ENCODE results near the gene CRYBG2. TPM values are rescaled to one million over a fixed set of nuclear protein-coding genes. Genes with fewer than 3 reads are reported as not detected.

CRYBG2 gene
- total and polyA plus RNA-seq, 3 donors from 2014 or later = 4.9 to 12.9 (median 5.6) TPM

DNA sequence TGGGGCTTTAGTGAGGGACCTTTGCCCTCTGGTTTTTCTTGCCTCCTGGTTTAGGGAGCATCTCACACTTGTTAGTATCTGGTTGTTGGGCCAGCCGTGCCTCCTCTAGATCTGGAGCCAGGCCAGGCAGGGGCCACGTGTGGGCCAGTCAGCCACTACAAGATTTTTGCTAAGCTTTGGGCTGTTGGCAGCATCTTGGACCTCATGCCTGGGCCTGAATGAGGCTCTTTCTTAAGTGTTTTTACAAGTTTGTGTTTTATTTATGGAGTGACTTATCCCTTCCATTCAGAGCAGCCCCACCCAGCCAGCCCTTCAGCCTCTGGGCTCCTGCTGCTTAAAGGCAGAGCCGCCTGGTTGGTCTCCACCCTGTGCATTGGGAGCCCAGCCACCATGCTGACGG is 75.6 kb downstream of the CRYBG2 start:
- Histone ChIP-seq H3K4me3 (no peak overlapping the region), H3K4me1 (peaks cover 45% of the 10 kb centered on the region), H3K27ac (peak overlapping the region in 1 of 2 donors; percentile 87), H3K36me3 (ENCODE audit: low read depth, missing control alignments) (no peaks in the 10 kb centered on the region), H3K9me3 (no peaks in the 10 kb centered on the region), H3K27me3 (no peaks in the 10 kb centered on the region)
- TF ChIP-seq POLR2A (IDR thresholded peaks at IDR 0.05) = no peak
- TF ChIP-seq, protein P1, sequence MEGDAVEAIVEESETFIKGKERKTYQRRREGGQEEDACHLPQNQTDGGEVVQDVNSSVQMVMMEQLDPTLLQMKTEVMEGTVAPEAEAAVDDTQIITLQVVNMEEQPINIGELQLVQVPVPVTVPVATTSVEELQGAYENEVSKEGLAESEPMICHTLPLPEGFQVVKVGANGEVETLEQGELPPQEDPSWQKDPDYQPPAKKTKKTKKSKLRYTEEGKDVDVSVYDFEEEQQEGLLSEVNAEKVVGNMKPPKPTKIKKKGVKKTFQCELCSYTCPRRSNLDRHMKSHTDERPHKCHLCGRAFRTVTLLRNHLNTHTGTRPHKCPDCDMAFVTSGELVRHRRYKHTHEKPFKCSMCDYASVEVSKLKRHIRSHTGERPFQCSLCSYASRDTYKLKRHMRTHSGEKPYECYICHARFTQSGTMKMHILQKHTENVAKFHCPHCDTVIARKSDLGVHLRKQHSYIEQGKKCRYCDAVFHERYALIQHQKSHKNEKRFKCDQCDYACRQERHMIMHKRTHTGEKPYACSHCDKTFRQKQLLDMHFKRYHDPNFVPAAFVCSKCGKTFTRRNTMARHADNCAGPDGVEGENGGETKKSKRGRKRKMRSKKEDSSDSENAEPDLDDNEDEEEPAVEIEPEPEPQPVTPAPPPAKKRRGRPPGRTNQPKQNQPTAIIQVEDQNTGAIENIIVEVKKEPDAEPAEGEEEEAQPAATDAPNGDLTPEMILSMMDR (IDR thresholded peaks at IDR 0.05) = no peak
- DNase-seq = no peak
- intact Hi-C loops (cut with DNase I; ENCODE audit: low total_unique reads) = loop anchor here (10.0 kb wide), 1 partner anchor 46 kb away; no protein-coding TSS in a partner anchor
- 70 to 74% methylated on average over 4 of the region's 4 CpGs for WGBS, 2 donors

DNA sequence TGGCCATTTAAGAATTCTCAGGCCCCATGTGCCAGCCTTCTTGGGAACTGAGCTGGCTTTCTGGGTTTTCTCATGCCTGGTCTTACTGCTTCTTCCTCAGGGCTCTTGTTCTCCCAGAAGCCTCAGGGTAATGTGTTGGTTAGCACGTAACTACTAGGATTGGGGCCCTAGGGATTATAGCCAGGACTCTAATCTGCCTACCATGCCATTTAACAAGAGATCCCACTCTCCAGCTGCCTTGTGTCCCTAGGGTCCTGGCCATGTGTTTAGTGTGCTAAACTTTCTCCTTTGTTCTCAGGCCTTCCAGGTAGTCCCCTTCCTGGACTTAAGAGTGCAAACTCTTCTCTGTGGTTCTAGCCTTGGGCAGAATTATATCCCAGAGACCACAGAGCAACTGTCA is 76.2 kb downstream of the CRYBG2 start:
- Histone ChIP-seq H3K4me1 (peaks cover 39% of the 10 kb centered on the region), H3K9me3 (no peaks in the 10 kb centered on the region), H3K36me3 (ENCODE audit: low read depth, missing control alignments) (no peaks in the 10 kb centered on the region), H3K4me3 (no peak overlapping the region), H3K27me3 (no peaks in the 10 kb centered on the region), H3K27ac (peak overlapping the region in 1 of 2 donors; percentile 87)
- intact Hi-C loops (cut with DNase I; ENCODE audit: low total_unique reads) = loop anchor here (10.0 kb wide), 1 partner anchor 47 kb away; no protein-coding TSS in a partner anchor
- no peak for DNase-seq
- 80 to 90% methylated on average over 1 of the region's 1 CpG for WGBS, 2 donors
- TF ChIP-seq, protein P1 (IDR thresholded peaks at IDR 0.05) = no peak
- TF ChIP-seq POLR2A (IDR thresholded peaks at IDR 0.05) = no peak

DNA sequence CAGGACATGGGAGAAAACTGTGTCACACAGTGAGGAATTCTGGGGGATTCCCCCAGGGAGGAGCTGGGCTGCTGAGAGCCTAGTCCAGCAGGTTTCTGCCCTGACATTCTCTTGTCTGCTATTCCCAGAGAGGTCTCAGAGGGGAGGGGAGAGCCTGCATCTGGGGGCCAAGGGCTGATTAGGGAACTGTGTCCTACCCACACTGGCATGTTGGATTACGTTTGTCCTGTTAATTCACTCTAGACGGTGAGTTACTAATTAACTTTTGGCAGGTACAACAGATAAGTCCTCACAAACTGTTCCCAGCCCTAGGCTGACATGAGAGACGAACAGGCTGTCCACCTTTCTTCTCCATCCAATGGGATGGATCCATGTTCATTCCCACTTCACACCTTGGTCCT is 76.7 kb downstream of the CRYBG2 start:
- Histone ChIP-seq H3K27me3 (no peaks in the 10 kb centered on the region), H3K4me1 (peaks cover 35% of the 10 kb centered on the region), H3K4me3 (no peak overlapping the region), H3K9me3 (no peaks in the 10 kb centered on the region), H3K27ac (peak overlapping the region in 1 of 2 donors; percentile 87), H3K36me3 (ENCODE audit: low read depth, missing control alignments) (no peaks in the 10 kb centered on the region)
- DNase-seq = no peak
- WGBS, 2 donors = 73 to 85% methylated on average over 3 of the region's 3 CpGs
- TF ChIP-seq POLR2A (IDR thresholded peaks at IDR 0.05) = no peak
- TF ChIP-seq, protein P1 (IDR thresholded peaks at IDR 0.05) = no peak
- intact Hi-C loops (cut with DNase I; ENCODE audit: low total_unique reads) = loop anchor here (10.0 kb wide), 1 partner anchor 48 kb away; no protein-coding TSS in a partner anchor

DNA sequence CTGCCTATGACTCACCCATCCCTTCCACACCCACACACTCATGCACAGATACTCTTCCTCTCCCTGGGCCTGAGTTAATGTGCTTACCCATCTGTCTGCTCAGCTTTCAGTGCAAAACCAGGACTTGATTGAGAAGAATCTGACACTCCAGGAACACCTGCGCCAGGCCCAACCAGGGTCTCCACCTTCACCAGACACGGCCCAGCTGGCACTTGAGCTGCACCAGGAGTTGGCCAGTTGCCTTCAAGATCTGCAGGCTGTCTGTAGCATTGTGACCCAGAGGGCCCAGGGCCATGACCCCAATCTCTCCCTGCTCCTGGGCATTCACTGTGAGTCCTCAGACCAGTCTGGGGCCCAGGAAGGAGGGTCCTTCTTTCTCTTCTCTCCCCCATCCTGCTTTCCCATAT is 77.5 kb downstream of the CRYBG2 start:
- WGBS, 2 donors = 94 to 95% methylated on average over 2 of the region's 2 CpGs
- Histone ChIP-seq H3K4me1 (peaks cover 31% of the 10 kb centered on the region), H3K36me3 (ENCODE audit: low read depth, missing control alignments) (no peaks in the 10 kb centered on the region), H3K27me3 (no peaks in the 10 kb centered on the region), H3K4me3 (no peak overlapping the region), H3K27ac (peak overlapping the region; percentile 63 to 89), H3K9me3 (no peaks in the 10 kb centered on the region)
- TF ChIP-seq, protein P1 (IDR thresholded peaks at IDR 0.05) = no peak
- no peak for TF ChIP-seq POLR2A (IDR thresholded peaks at IDR 0.05)
- intact Hi-C loops (cut with DNase I; ENCODE audit: low total_unique reads) = loop anchor here (10.0 kb wide), 1 partner anchor 48 kb away; no protein-coding TSS in a partner anchor
- DNase-seq = no peak

Measured in testis (tissue), 3 donors.